Vagina (tissue), 2 donors: ENCODE data around the gene TMEM135.

ENCODE experiments used
- CTCF ChIP-seq, 3 experiments: fragments of 450-650 bp in 2 of 3; fragments of 200-600 bp in 1 of 3; sonication (generic) in 1 of 3; IDR thresholded peaks; one replicate each; pipeline ENCODE4 v1.5.1; 2017 to 2019; ENCODE audit warnings: antibody characterized with exemption in 3 of 3, mild to moderate bottlenecking in 2 of 3, moderate library complexity in 2 of 3
- POLR2AphosphoS5 ChIP-seq, 2 donors: sonication (generic); formaldehyde crosslinking; IDR thresholded peaks; one replicate each; pipeline ENCODE4 v1.9.0; 2017; ENCODE audit warnings: antibody characterized with exemption in 2 of 2, mild to moderate bottlenecking in 2 of 2, low read depth in 1 of 2; ENCODE audit not compliant: insufficient read depth in 1 of 2

GRCh38 chr11:86988351-86988881 is 49.3 kb upstream of the TMEM135 start:
- TF ChIP-seq CTCF (IDR thresholded peaks at IDR 0.05) (no peak), POLR2AphosphoS5 (IDR thresholded peaks at IDR 0.05; ENCODE audit: insufficient read depth in 1 of 2, low read depth in 1 of 2) (no peak)
